K562 (cell line): ENCODE measurements around the gene C3orf80.

Experiments
- EWSR1 ChIP-seq: fragments of 450-650 bp; IDR thresholded peaks from 2 replicates; pipeline ENCODE4 v1.6.1; 2018; ENCODE audit warnings: borderline replicate concordance, mild to moderate bottlenecking, low read depth, moderate library complexity; ENCODE audit not compliant: partially characterized antibody
- HDAC6 ChIP-seq: IDR thresholded peaks from 2 replicates; pipeline ENCODE4 v1.6.1; 2012; ENCODE audit warnings: low read depth, mild to moderate bottlenecking, control low read depth, inconsistent platforms, low read length, moderate library complexity
- ZBTB5 ChIP-seq: fragments of 450-650 bp; IDR thresholded peaks from 2 replicates; pipeline ENCODE4 v1.6.1; 2017; ENCODE audit warnings: antibody characterized with exemption
- ZNF431 ChIP-seq: sonication (generic); formaldehyde crosslinking; IDR thresholded peaks from 2 replicates; pipeline ENCODE4 v1.8.0; 2022; ENCODE audit warnings: mild to moderate bottlenecking, missing genetic modification reagents

GRCh38 chr3:160176923-160177322 is 48.3 kb upstream of the C3orf80 start:
- TF ChIP-seq ZNF431 (CRISPR knock-in tag) (no peak), HDAC6 (no peak), ZBTB5 (no peak), EWSR1 (no peak)
